SK-N-SH (cell line): ENCODE measurements around the gene EEIG1.

Experiments
- EZH2phosphoT487 ChIP-seq: fragments of 200-600 bp; sonication (generic); IDR thresholded peaks from 2 replicates; pipeline ENCODE4 v1.6.1; 2017; ENCODE audit warnings: low read depth, mixed run types, mild to moderate bottlenecking, antibody characterized with exemption, moderate library complexity, borderline replicate concordance
- MXI1 ChIP-seq: IDR thresholded peaks from 2 replicates; pipeline ENCODE4 v1.6.1; 2012; ENCODE audit warnings: mild to moderate bottlenecking, low read depth, low read length, improper control_type of control experiment
- POLR2AphosphoS5 ChIP-seq: IDR thresholded peaks from 2 replicates; pipeline ENCODE4 v1.6.1; 2012; ENCODE audit warnings: low read depth, low read length
- RAD21 ChIP-seq: IDR thresholded peaks from 2 replicates; pipeline ENCODE4 v1.6.1; 2012; ENCODE audit warnings: mild to moderate bottlenecking, low read length
- RCOR1 ChIP-seq: fragments of 150-350 bp; IDR thresholded peaks from 2 replicates; pipeline ENCODE4 v1.6.1; 2017; ENCODE audit warnings: antibody characterized with exemption, low read length
- SIN3A ChIP-seq: IDR thresholded peaks from 2 replicates; pipeline ENCODE4 v1.6.1; 2012; ENCODE audit warnings: low read depth, mild to moderate bottlenecking, low read length, moderate library complexity, borderline replicate concordance
- SMC3 ChIP-seq: IDR thresholded peaks from 2 replicates; pipeline ENCODE4 v1.6.1; 2012; ENCODE audit warnings: low read depth, low read length, improper control_type of control experiment
- TEAD4 ChIP-seq: IDR thresholded peaks from 2 replicates; pipeline ENCODE4 v1.4.0; 2012; ENCODE audit warnings: mild to moderate bottlenecking, borderline replicate concordance; ENCODE audit not compliant: insufficient read depth
- YY1 ChIP-seq: IDR thresholded peaks from 2 replicates; pipeline ENCODE4 v1.4.0; 2012; ENCODE audit warnings: low read depth, mild to moderate bottlenecking
- TF ChIP-seq, protein P1 (sequence below): fragments of 200-600 bp; sonication (generic); IDR thresholded peaks from 2 replicates; pipeline ENCODE4 v1.6.1; 2017; ENCODE audit warnings: antibody characterized with exemption, mild to moderate bottlenecking, moderate library complexity
- TF ChIP-seq, protein P2 (sequence below): IDR thresholded peaks from 2 replicates; pipeline ENCODE4 v1.6.1; 2012; ENCODE audit warnings: mild to moderate bottlenecking, low read depth, low read length, moderate library complexity
- TF ChIP-seq, protein P3 (sequence below): fragments of 150-350 bp; IDR thresholded peaks from 2 replicates; pipeline ENCODE4 v1.6.1; 2017; ENCODE audit warnings: antibody characterized with exemption, low read length, low read depth, borderline replicate concordance
- TF ChIP-seq, protein P4 (sequence below): IDR thresholded peaks from 2 replicates; pipeline ENCODE4; 2012
- TF ChIP-seq, protein P5 (sequence below): IDR thresholded peaks from 2 replicates; pipeline ENCODE4 v1.4.0; 2012; ENCODE audit warnings: low read depth

DNA sequence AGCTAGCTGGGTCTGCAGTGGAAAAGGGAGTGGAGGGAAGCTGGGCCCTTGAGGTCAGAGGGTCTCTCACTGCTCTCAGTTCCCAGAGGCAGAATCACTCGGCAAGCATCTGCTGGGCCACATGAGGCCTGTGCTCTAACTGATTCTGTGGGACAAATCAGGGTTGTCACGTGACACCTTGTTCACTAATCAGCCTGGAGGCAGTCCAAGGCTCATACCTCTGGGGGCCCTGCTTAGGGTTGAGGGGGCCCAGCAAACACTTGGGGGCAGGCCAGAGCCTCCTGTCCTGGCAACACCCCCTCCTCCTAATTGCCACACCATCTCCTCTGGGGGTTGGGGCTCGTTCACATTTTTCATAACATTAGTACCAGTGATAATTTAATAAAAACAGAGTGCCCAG, 34.1 kb downstream of the EEIG1 start:
- no peak for TF ChIP-seq TEAD4
- TF ChIP-seq, protein P1, sequence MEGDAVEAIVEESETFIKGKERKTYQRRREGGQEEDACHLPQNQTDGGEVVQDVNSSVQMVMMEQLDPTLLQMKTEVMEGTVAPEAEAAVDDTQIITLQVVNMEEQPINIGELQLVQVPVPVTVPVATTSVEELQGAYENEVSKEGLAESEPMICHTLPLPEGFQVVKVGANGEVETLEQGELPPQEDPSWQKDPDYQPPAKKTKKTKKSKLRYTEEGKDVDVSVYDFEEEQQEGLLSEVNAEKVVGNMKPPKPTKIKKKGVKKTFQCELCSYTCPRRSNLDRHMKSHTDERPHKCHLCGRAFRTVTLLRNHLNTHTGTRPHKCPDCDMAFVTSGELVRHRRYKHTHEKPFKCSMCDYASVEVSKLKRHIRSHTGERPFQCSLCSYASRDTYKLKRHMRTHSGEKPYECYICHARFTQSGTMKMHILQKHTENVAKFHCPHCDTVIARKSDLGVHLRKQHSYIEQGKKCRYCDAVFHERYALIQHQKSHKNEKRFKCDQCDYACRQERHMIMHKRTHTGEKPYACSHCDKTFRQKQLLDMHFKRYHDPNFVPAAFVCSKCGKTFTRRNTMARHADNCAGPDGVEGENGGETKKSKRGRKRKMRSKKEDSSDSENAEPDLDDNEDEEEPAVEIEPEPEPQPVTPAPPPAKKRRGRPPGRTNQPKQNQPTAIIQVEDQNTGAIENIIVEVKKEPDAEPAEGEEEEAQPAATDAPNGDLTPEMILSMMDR, result no peak
- TF ChIP-seq, protein P2, sequence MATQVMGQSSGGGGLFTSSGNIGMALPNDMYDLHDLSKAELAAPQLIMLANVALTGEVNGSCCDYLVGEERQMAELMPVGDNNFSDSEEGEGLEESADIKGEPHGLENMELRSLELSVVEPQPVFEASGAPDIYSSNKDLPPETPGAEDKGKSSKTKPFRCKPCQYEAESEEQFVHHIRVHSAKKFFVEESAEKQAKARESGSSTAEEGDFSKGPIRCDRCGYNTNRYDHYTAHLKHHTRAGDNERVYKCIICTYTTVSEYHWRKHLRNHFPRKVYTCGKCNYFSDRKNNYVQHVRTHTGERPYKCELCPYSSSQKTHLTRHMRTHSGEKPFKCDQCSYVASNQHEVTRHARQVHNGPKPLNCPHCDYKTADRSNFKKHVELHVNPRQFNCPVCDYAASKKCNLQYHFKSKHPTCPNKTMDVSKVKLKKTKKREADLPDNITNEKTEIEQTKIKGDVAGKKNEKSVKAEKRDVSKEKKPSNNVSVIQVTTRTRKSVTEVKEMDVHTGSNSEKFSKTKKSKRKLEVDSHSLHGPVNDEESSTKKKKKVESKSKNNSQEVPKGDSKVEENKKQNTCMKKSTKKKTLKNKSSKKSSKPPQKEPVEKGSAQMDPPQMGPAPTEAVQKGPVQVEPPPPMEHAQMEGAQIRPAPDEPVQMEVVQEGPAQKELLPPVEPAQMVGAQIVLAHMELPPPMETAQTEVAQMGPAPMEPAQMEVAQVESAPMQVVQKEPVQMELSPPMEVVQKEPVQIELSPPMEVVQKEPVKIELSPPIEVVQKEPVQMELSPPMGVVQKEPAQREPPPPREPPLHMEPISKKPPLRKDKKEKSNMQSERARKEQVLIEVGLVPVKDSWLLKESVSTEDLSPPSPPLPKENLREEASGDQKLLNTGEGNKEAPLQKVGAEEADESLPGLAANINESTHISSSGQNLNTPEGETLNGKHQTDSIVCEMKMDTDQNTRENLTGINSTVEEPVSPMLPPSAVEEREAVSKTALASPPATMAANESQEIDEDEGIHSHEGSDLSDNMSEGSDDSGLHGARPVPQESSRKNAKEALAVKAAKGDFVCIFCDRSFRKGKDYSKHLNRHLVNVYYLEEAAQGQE, result no peak
- no peak for TF ChIP-seq YY1
- no peak for TF ChIP-seq EZH2phosphoT487
- TF ChIP-seq POLR2AphosphoS5, result no peak
- TF ChIP-seq SIN3A, result no peak
- TF ChIP-seq RAD21, result no peak
- no peak for TF ChIP-seq MXI1
- TF ChIP-seq, protein P3, sequence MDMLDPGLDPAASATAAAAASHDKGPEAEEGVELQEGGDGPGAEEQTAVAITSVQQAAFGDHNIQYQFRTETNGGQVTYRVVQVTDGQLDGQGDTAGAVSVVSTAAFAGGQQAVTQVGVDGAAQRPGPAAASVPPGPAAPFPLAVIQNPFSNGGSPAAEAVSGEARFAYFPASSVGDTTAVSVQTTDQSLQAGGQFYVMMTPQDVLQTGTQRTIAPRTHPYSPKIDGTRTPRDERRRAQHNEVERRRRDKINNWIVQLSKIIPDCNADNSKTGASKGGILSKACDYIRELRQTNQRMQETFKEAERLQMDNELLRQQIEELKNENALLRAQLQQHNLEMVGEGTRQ, result no peak
- no peak for TF ChIP-seq RCOR1
- TF ChIP-seq SMC3, result no peak
- TF ChIP-seq, protein P4, sequence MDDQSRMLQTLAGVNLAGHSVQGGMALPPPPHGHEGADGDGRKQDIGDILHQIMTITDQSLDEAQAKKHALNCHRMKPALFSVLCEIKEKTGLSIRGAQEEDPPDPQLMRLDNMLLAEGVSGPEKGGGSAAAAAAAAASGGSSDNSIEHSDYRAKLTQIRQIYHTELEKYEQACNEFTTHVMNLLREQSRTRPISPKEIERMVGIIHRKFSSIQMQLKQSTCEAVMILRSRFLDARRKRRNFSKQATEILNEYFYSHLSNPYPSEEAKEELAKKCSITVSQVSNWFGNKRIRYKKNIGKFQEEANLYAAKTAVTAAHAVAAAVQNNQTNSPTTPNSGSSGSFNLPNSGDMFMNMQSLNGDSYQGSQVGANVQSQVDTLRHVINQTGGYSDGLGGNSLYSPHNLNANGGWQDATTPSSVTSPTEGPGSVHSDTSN, result no peak
- TF ChIP-seq, protein P5, sequence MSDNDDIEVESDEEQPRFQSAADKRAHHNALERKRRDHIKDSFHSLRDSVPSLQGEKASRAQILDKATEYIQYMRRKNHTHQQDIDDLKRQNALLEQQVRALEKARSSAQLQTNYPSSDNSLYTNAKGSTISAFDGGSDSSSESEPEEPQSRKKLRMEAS, result no peak
